Upper lobe of right lung (tissue), 1 donor: ENCODE measurements around the gene SRR. TPM values are rescaled to one million over a fixed set of nuclear protein-coding genes. Genes with fewer than 3 reads are reported as not detected.

Source experiments
- ATAC-seq: fragments of 200-7000 bp; cut with Tn5 transposase; one replicate; pipeline ENCODE4 v1.9.1; 2020; ENCODE audit warnings: mild to moderate bottlenecking, moderate library complexity
- DNase-seq: peaks from one replicate; pipeline ENCODE4 v3.0.0-alpha.2; 2020
- H3K27ac ChIP-seq: fragments of 200-600 bp; one replicate; pipeline ENCODE4 v1.8.0; 2022
- H3K27me3 ChIP-seq: fragments of 200-600 bp; one replicate; pipeline ENCODE4 v1.8.0; 2022; ENCODE audit warnings: mild to moderate bottlenecking
- H3K36me3 ChIP-seq: fragments of 200-600 bp; one replicate; pipeline ENCODE4 v1.8.0; 2022
- H3K4me1 ChIP-seq: fragments of 200-600 bp; one replicate; pipeline ENCODE4 v1.8.0; 2022
- H3K4me3 ChIP-seq: fragments of 200-600 bp; one replicate; pipeline ENCODE4 v1.8.0; 2022; ENCODE audit warnings: mild to moderate bottlenecking
- H3K9me3 ChIP-seq: fragments of 200-600 bp; one replicate; pipeline ENCODE4 v1.8.0; 2022
- CTCF ChIP-seq: fragments of 200-600 bp; IDR thresholded peaks from one replicate; pipeline ENCODE4 v1.8.0; 2022; ENCODE audit warnings: antibody characterized with exemption
- intact Hi-C: fragments of 100-400 bp; cut with DNase I; formaldehyde crosslinking; loops from one replicate; pipeline ENCODE4 v1.11.0; 2022
- total RNA-seq: library from RNA; stranded (reverse); fragmentation: NEBNext Ultra II Directional; extraction: Animal tissue kit (Norgen Biotek cat#: 25700); gene quantifications from one replicate; pipeline ENCODE4 v1.2.1, GENCODE V29; 2021
- donor health status: DM: no; HTN: yes; CAD: no; lungs with severe emphysema.

The SRR gene
- total RNA-seq, 1 donor from 2014 or later, result 6.3 TPM

GRCh38 chr17:2271985-2272702, 31.6 kb upstream of the SRR start:
- no peak for TF ChIP-seq CTCF
- Histone ChIP-seq H3K4me3 (no peak overlapping the region), H3K9me3 (no peaks in the 10 kb centered on the region), H3K27me3 (no peaks in the 10 kb centered on the region), H3K4me1 (no peaks in the 10 kb centered on the region), H3K36me3 (peaks cover 23% of the 10 kb centered on the region), H3K27ac (no peak overlapping the region)
- ATAC-seq (no peak), DNase-seq (no peak)
- intact Hi-C loops, result no loop called here

- DNase-seq, result no peak
- no peaks in the 10 kb centered on the region for H3K27me3 ChIP-seq
- no peak for TF ChIP-seq CTCF
- ATAC-seq, result no peak
- peaks cover 30% of the 10 kb centered on the region for H3K36me3 ChIP-seq
- H3K4me3 ChIP-seq, result no peak overlapping the region
- H3K9me3 ChIP-seq, result no peaks in the 10 kb centered on the region
- H3K27ac ChIP-seq, result no peak overlapping the region
- intact Hi-C loops, result no loop called here
- H3K4me1 ChIP-seq, result no peaks in the 10 kb centered on the region
These were observed 29.3 kb upstream of the SRR start for GRCh38 chr17:2274414-2274813.

GRCh38 chr17:2275722-2276121, 28.0 kb upstream of the SRR start:
- H3K27ac ChIP-seq, result no peak overlapping the region
- DNase-seq (no peak), ATAC-seq (no peak)
- H3K9me3 ChIP-seq, result no peaks in the 10 kb centered on the region
- H3K36me3 ChIP-seq, result peaks cover 35% of the 10 kb centered on the region
- no peaks in the 10 kb centered on the region for H3K4me1 ChIP-seq
- intact Hi-C loops, result no loop called here
- no peak overlapping the region for H3K4me3 ChIP-seq
- TF ChIP-seq CTCF, result no peak
- no peaks in the 10 kb centered on the region for H3K27me3 ChIP-seq

- Histone ChIP-seq H3K4me3 (no peak overlapping the region), H3K27me3 (no peaks in the 10 kb centered on the region), H3K27ac (no peak overlapping the region), H3K4me1 (no peaks in the 10 kb centered on the region), H3K36me3 (peaks cover 44% of the 10 kb centered on the region), H3K9me3 (no peaks in the 10 kb centered on the region)
- ATAC-seq (no peak), DNase-seq (no peak)
- no peak for TF ChIP-seq CTCF
- intact Hi-C loops, result no loop called here
These were observed 26.1 kb upstream of the SRR start for GRCh38 chr17:2277429-2278170.

- no peak for DNase-seq
- H3K9me3 ChIP-seq, result no peaks in the 10 kb centered on the region
- H3K4me3 ChIP-seq, result no peak overlapping the region
- intact Hi-C loops, result no loop called here
- H3K27ac ChIP-seq, result no peak overlapping the region
- no peak for TF ChIP-seq CTCF
- peaks cover 65% of the 10 kb centered on the region for H3K36me3 ChIP-seq
- ATAC-seq, result no peak
- no peaks in the 10 kb centered on the region for H3K4me1 ChIP-seq
- H3K27me3 ChIP-seq, result no peaks in the 10 kb centered on the region
These were observed 24.0 kb upstream of the SRR start for GRCh38 chr17:2279707-2280106.
